ENCODE results near the gene TWIST2. TPM values are rescaled to one million over a fixed set of nuclear protein-coding genes. Genes with fewer than 3 reads are reported as not detected.

TWIST2 gene
- total RNA-seq, 1 donor from 2014 or later = 18.6 TPM

- Mint-ChIP-seq H3K4me1 (no peaks in the 10 kb centered on the region), H3K4me3 (no peak overlapping the region), H3K27ac (no peak overlapping the region), H3K9me3 (no peaks in the 10 kb centered on the region), H3K27me3 (ENCODE audit: low read depth) (peaks cover 92% of the 10 kb centered on the region), H3K36me3 (no peaks in the 10 kb centered on the region)
- TF ChIP-seq CTCF (IDR thresholded peaks at IDR 0.05; ENCODE audit: unreplicated experiment) = no peak
- no peak for DNase-seq (ENCODE audit: low spot score in 2 of 2, unreplicated experiment in 2 of 2)
These were observed 12.1 kb upstream of the TWIST2 start for GRCh38 chr2:238835726-238836301.

- DNase-seq (ENCODE audit: low spot score in 2 of 2, unreplicated experiment in 2 of 2) = no peak
- TF ChIP-seq CTCF (IDR thresholded peaks at IDR 0.05; ENCODE audit: unreplicated experiment) = no peak
- Mint-ChIP-seq H3K9me3 (no peaks in the 10 kb centered on the region), H3K4me1 (no peaks in the 10 kb centered on the region), H3K27ac (no peak overlapping the region), H3K27me3 (ENCODE audit: low read depth) (peaks cover 86% of the 10 kb centered on the region), H3K36me3 (no peaks in the 10 kb centered on the region), H3K4me3 (no peak overlapping the region)
These were observed 9.0 kb upstream of the TWIST2 start for GRCh38 chr2:238838786-238839327.

- Mint-ChIP-seq H3K27ac (no peak overlapping the region), H3K4me1 (no peaks in the 10 kb centered on the region), H3K4me3 (no peak overlapping the region), H3K27me3 (ENCODE audit: low read depth) (peaks cover 86% of the 10 kb centered on the region), H3K9me3 (no peaks in the 10 kb centered on the region), H3K36me3 (no peaks in the 10 kb centered on the region)
- TF ChIP-seq CTCF (IDR thresholded peaks at IDR 0.05; ENCODE audit: unreplicated experiment) = no peak
- DNase-seq (ENCODE audit: low spot score in 2 of 2, unreplicated experiment in 2 of 2) = no peak
These were observed 8.5 kb upstream of the TWIST2 start for GRCh38 chr2:238839428-238839827.

- H3K4me1 Mint-ChIP-seq = peaks cover 4% of the 10 kb centered on the region
- H3K27ac Mint-ChIP-seq = no peak overlapping the region
- no peak overlapping the region for H3K4me3 Mint-ChIP-seq
- peaks cover 86% of the 10 kb centered on the region for H3K27me3 Mint-ChIP-seq (ENCODE audit: low read depth)
- H3K36me3 Mint-ChIP-seq = no peaks in the 10 kb centered on the region
- H3K9me3 Mint-ChIP-seq = no peaks in the 10 kb centered on the region
- TF ChIP-seq CTCF (IDR thresholded peaks at IDR 0.05; ENCODE audit: unreplicated experiment) = no peak
- DNase-seq (ENCODE audit: low spot score in 2 of 2, unreplicated experiment in 2 of 2) = no peak
These were observed 6.2 kb upstream of the TWIST2 start for GRCh38 chr2:238841542-238842164.

GRCh38 chr2:238843476-238843875, 4.4 kb upstream of the TWIST2 start:
- peaks cover 4% of the 10 kb centered on the region for H3K4me1 Mint-ChIP-seq
- no peaks in the 10 kb centered on the region for H3K9me3 Mint-ChIP-seq
- H3K27me3 Mint-ChIP-seq (ENCODE audit: low read depth) = peaks cover 85% of the 10 kb centered on the region
- H3K27ac Mint-ChIP-seq = no peak overlapping the region
- no peak for DNase-seq (ENCODE audit: low spot score in 2 of 2, unreplicated experiment in 2 of 2)
- TF ChIP-seq CTCF (IDR thresholded peaks at IDR 0.05; ENCODE audit: unreplicated experiment) = no peak
- no peak overlapping the region for H3K4me3 Mint-ChIP-seq
- no peaks in the 10 kb centered on the region for H3K36me3 Mint-ChIP-seq
